HG03521 (cell line): ENCODE measurements around the gene EDDM13.
"Not testable (repeated sequence)": the region's sequence is repeated elsewhere in the genome, so short reads cannot be mapped to it uniquely, and the experiment has no call there.

Source experiments
- ATAC-seq: cut with Tn5 transposase; IDR thresholded peaks from one replicate; pipeline ENCODE4 v1.9.1; 2021; ENCODE audit warnings: mild to moderate bottlenecking, moderate library complexity; ENCODE audit not compliant: unreplicated experiment

Gene EDDM13

DNA sequence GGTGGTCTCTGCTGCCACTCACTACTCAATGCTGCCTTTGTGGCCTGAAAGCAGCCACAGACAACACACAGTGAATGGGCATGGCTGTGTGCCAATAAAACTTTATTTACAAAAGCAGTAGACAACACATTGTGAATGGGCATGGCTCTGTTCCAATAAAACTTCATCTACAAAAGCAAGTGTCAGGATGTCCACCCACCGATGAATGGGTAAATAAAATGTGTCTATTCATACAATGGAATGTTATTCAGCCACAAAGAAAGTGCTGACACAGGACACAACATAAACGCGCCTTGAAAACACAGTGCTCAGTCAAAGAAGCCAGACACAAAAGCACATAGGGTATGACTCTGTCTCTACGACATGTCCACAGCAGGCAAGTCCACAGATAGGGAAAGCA is 22.0 kb downstream of the EDDM13 start:
- no peak for ATAC-seq

DNA sequence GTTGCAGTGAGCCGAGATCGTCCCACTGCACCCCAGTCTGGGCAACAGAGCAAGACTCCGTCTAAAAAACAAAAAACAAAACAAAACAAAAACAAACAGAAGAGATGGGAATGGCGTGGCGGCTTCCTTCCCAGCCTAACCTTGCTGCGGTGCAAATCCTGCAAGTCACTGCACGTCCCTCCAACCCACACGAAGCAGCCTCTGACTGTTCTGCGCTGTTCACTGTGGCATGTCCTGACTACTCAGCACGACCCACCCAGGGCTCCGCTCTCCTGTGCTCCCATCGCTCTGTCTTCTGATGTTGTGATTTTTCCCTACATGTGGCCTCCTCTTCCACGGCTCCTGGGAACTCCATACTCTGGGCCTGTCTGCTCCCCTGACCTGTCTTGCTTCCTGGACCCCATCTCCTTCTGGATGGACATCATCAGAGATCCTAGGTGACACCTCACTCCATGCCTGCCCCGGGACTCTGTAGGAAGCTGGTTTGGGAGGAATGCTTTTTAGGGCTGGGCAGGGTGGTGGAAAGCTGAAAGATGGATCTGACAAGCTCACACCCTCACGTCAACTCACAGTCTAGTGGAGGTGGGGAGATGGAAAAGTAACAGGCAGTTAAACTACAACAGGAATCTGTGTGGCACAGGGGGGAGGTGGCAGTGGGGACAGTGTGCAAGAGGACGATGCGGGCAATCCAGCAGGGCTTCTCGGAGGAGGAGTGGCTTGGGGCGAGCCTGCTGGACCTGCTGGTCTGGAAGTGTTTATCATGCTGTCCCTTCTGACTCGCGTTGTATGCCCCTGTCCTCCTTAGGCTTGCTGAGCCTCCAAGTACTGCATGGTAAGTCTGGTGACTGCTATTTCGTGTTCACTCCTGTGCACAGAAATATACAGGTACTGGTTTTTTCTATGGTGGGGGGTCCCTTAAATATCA is 23.2 kb downstream of the EDDM13 start:
- no peak for ATAC-seq

DNA sequence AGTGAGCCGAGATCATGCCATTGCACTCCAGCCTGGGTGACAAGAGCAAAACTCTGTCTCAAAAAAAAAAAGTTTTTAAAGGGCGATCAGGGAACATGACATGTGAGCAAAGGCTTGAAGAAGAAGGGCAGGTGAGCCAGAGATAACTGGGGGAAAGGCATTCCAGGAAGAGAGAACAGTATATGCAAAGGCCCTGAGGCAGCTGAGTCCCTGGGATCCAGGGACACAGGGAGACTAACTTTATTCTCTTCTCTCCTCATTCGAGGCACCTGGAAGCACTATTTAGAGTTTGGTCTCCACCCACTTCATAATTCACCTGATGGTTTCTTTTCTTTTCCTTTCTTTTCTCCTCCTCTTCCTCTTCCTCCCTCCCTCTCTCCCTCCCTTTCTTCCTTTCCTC is 24.5 kb downstream of the EDDM13 start:
- ATAC-seq: no peak

GRCh38 chr19:56299688-56300087 is 27.1 kb downstream of the EDDM13 start:
- ATAC-seq: no peak

GRCh38 chr19:56301155-56301554 is 28.6 kb downstream of the EDDM13 start:
- ATAC-seq: no peak

DNA sequence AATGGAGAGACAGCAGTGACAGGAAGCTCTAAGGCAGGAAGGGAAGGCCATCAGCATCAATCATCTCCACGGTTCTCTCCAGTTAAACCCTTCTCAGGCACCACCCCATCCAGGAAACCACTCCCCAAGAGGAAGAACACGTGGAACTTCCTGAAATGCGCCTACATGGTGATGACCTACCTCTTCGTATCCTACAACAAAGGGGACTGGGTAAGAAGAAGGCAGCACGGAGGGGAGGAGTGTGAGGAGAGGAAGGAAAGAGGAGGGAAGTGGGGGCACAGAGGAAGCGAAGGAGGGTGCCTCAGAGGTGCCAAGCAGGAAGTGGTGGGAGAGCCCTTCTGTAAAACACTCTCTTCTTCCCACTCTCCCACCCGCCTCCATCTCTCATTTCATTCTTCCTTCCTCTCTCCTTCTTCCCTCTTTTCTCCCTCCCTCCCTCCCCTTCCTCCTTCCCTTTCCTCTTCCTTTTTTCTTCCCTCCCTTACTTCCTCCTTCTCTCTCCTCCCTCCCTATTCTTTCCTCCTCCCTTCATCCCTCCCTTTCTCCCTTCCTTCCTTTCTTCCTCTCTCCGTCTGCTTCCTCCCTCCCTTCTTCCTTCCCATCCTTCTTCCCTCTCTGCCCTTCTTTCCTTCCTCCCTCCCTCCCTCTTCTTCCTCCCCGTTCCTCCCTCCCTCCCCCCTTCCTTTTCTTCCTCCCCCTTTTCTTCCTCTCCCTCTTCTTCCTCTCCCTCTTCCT is 29.5 kb downstream of the EDDM13 start:
- ATAC-seq: no peak

DNA sequence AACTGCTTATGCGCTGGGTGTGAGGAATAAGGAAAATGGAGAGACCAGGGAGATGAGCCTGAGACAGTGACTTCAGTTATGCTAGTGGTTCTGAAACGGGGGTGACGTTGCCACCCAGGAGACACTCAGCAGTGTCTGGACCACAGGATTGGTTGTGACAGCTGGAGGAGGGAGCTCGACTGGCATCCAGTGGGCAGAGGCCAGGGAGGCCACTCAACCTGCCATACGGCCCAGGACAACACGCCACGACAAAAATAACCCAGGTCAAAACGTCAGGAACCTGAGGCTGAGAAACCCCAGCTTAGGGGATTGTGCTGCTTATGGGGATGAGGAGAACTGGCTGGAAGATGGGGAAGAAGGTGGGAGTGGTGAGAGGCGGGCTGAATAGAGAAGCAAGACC is 31.7 kb downstream of the EDDM13 start:
- no peak for ATAC-seq

- no peak for ATAC-seq
Observed at GRCh38 chr19:56306016-56306415, 33.5 kb downstream of the EDDM13 start.

DNA sequence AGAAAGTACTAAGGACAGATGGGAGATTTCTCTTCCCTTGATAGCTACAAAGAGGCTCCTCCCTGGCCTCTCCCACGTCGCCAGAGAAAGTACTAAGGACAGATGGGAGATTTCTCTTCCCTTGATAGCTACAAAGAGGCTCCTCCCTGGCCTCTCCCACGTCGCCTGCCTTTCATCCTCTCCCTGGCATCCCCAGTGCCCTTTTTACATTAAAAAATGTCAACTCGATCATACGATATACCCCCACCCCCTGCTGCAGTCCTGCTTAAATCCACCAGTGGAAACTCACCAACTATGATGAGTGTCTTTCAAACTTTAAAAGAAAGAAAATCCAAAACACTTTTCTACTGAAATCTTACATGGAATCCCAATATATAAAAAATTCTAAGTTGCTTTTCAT is 34.5 kb downstream of the EDDM13 start:
- ATAC-seq: not testable (repeated sequence)

- ATAC-seq: no peak
Observed at GRCh38 chr19:56308792-56309191, 36.2 kb downstream of the EDDM13 start.

- no peak for ATAC-seq
Observed at GRCh38 chr19:56309511-56310185, 37.1 kb downstream of the EDDM13 start.

- no peak for ATAC-seq
Observed at GRCh38 chr19:56310462-56310861, 37.9 kb downstream of the EDDM13 start.

- no peak for ATAC-seq
Observed at GRCh38 chr19:56312342-56312741, 39.8 kb downstream of the EDDM13 start.

DNA sequence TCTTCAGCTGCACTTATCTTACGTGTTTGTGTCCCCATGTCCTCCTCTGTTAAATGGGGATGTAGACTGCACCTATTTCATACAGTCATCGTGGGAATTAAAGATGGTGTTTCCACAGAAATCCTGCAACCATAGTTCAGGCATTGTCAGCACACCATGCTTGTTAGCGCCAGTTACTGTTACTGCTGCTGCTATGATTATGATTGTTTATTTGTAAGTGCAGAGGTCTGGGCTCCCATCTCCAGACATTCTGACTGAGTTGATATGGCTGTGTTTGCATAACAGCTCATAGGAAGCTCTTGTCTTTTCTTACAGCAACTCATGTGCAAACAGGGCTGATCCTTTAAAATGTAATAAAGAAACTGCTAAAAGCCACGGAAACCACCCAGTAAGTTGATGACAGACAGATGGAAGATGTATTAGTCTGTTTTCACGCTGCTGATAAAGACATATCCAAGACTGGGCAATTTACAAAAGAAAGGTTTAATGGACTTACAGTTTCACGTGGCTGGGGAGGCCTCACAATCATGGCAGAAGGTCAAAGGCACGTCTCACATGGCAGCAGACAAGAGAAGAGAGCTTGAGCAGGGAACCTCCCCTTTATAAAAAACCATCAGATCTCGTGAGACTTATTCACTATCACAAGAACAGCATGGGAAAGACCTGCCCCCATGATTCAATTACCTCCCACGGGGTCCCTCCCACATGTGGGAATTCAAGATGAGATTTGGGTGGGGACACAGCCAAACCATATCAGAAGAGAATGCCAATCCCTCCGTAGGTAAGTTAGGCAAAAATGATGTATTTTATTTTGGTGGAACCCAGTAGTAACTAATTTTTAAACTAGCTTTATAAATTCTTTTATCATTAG is 40.5 kb downstream of the EDDM13 start:
- no peak for ATAC-seq

DNA sequence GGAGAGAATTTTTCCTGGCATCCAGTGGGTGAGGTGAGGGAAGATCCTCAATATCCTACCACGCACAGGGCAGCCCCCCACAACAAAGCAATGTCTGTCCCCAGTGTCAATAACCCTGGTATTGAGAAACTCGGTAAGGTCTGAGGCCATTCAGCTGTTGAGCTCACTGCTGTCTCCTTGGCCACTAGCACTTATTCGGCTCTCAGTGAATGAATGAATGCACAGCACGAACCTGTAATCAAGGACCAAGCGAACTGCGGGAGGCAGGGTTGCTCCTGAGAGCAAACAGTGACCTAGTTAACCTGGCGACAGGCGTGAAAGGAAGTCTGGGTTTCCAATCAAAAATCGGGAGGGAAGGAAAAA is 41.5 kb downstream of the EDDM13 start:
- ATAC-seq: no peak

GRCh38 chr19:56314381-56315076 is 42.0 kb downstream of the EDDM13 start, which contains the start of gene ZSCAN5A:
Gene ZSCAN5A (minus strand): TSS chr19:56314839. CDS start chr19:56225046, 89,793 bp downstream.
- ATAC-seq: peak; percentile 72

GRCh38 chr19:56315077-56315828 is 42.7 kb downstream of the EDDM13 start:
- peak; percentile 65 for ATAC-seq

- ATAC-seq: no peak
Observed at GRCh38 chr19:56316728-56317127, 44.2 kb downstream of the EDDM13 start.

- no peak for ATAC-seq
Observed at GRCh38 chr19:56317749-56318148, 45.2 kb downstream of the EDDM13 start.
